Smooth muscle cell (in vitro differentiated cells): ENCODE measurements around the gene KRT86. TPM values are rescaled to one million over a fixed set of nuclear protein-coding genes. Genes with fewer than 3 reads are reported as not detected.

Experiments
- DNase-seq: peaks from one replicate; lab custom pipeline; 2025; ENCODE audit not compliant: unreplicated experiment; lab: John Stamatoyannopoulos, UW
- H2AFZ ChIP-seq: fragments of 200-600 bp; sonication (generic); 2 replicates; pipeline ENCODE4 v1.6.0; 2016; ENCODE audit warnings: antibody characterized with exemption, low read depth, mild to moderate bottlenecking
- H3F3A ChIP-seq: fragments of 200-600 bp; sonication (generic); 2 replicates; pipeline ENCODE4 v1.6.0; 2017; ENCODE audit warnings: antibody characterized with exemption, low read depth
- H3K27ac ChIP-seq: fragments of 200-600 bp; sonication (generic); 2 replicates; pipeline ENCODE4 v1.5.1; 2016; ENCODE audit warnings: low read depth, mild to moderate bottlenecking
- H3K27me3 ChIP-seq: fragments of 200-600 bp; sonication (generic); 2 replicates; pipeline ENCODE4 v1.6.1; 2016; ENCODE audit warnings: low read depth, mild to moderate bottlenecking
- H3K36me3 ChIP-seq: fragments of 200-600 bp; sonication (generic); 2 replicates; pipeline ENCODE4 v1.5.1; 2016; ENCODE audit warnings: low read depth
- H3K4me1 ChIP-seq: fragments of 200-600 bp; sonication (generic); 2 replicates; pipeline ENCODE4 v1.5.1; 2016; ENCODE audit warnings: low read depth
- H3K4me2 ChIP-seq: fragments of 200-600 bp; sonication (generic); 2 replicates; pipeline ENCODE4 v1.6.0; 2016; ENCODE audit warnings: mild to moderate bottlenecking
- H3K4me3 ChIP-seq: fragments of 200-600 bp; sonication (generic); 2 replicates; pipeline ENCODE4 v1.5.1; 2016; ENCODE audit warnings: mild to moderate bottlenecking
- H3K79me2 ChIP-seq: fragments of 200-600 bp; sonication (generic); 2 replicates; pipeline ENCODE4 v1.6.0; 2016; ENCODE audit warnings: low read depth, mild to moderate bottlenecking
- H3K9ac ChIP-seq: fragments of 200-600 bp; sonication (generic); 2 replicates; pipeline ENCODE4 v1.6.0; 2016; ENCODE audit warnings: low read depth
- H3K9me3 ChIP-seq: fragments of 200-600 bp; sonication (generic); replicated peaks from 2 replicates; pipeline ENCODE4 v1.5.1; 2016; ENCODE audit warnings: low read depth
- H4K20me1 ChIP-seq: fragments of 200-600 bp; sonication (generic); 2 replicates; pipeline ENCODE4 v1.6.0; 2016; ENCODE audit warnings: low read depth
- CTCF ChIP-seq: fragments of 200-600 bp; sonication (generic); IDR thresholded peaks from 2 replicates; pipeline ENCODE4 v1.5.1; 2017; ENCODE audit warnings: borderline replicate concordance, mild to moderate bottlenecking, antibody characterized with exemption; ENCODE audit not compliant: insufficient read depth, poor library complexity, severe bottlenecking
- WGBS: methylation state at CpG from one replicate; pipeline ENCODE4 v1.1.7; 2016; ENCODE audit warnings: low lambda C conversion rate; 5-methylcytosine and 5-hydroxymethylcytosine counted together
- polyA plus RNA-seq: library from polyadenylated mRNA; unstranded; fragments of >200 nt; fragmentation: Nextera tagmentation; extraction: Ambion mirVana; gene quantifications from 2 replicates; pipeline ENCODE4 v1.2.1, GENCODE V29; 2016
- total RNA-seq: library from RNA; depleted of rRNA; stranded (reverse); fragments of >200 nt; gene quantifications from 2 replicates; pipeline ENCODE4 v1.2.3, GENCODE V29; 2014

Gene KRT86
- total and polyA plus RNA-seq, 2 experiments from 2014 or later = not detected

GRCh38 chr12:52308806-52309425, 34.5 kb downstream of the KRT86 start:
- Histone ChIP-seq H4K20me1 (no peaks in the 10 kb centered on the region), H3K27ac (no peak overlapping the region), H3K36me3 (no peaks in the 10 kb centered on the region), H3K4me3 (peak overlapping the region; percentile 53), H3F3A (no peaks in the 10 kb centered on the region), H2AFZ (peak overlapping the region; percentile 67), H3K9ac (peak overlapping the region; percentile 57), H3K79me2 (no peaks in the 10 kb centered on the region), H3K9me3 (no peaks in the 10 kb centered on the region), H3K4me2 (peak overlapping the region; percentile 92), H3K27me3 (peaks cover 33% of the 10 kb centered on the region), H3K4me1 (peaks cover 4% of the 10 kb centered on the region)
- 52% methylated on average over 15 of the region's 15 CpGs for WGBS
- TF ChIP-seq CTCF = no peak
- no peak for DNase-seq

- Histone ChIP-seq H3K4me2 (no peak overlapping the region), H3K36me3 (no peaks in the 10 kb centered on the region), H3K27ac (peak overlapping the region; percentile 7), H3K9ac (peak overlapping the region; percentile 69), H3K4me1 (peaks cover 4% of the 10 kb centered on the region), H3K79me2 (no peaks in the 10 kb centered on the region), H3K27me3 (peaks cover 42% of the 10 kb centered on the region), H3K4me3 (no peak overlapping the region), H3F3A (no peaks in the 10 kb centered on the region), H3K9me3 (no peaks in the 10 kb centered on the region), H4K20me1 (no peaks in the 10 kb centered on the region), H2AFZ (no peak overlapping the region)
- no peak for DNase-seq
- no peak for TF ChIP-seq CTCF
- WGBS = 80% methylated on average over 5 of the region's 5 CpGs
Measured at GRCh38 chr12:52310622-52311284, 36.3 kb downstream of the KRT86 start.

DNA sequence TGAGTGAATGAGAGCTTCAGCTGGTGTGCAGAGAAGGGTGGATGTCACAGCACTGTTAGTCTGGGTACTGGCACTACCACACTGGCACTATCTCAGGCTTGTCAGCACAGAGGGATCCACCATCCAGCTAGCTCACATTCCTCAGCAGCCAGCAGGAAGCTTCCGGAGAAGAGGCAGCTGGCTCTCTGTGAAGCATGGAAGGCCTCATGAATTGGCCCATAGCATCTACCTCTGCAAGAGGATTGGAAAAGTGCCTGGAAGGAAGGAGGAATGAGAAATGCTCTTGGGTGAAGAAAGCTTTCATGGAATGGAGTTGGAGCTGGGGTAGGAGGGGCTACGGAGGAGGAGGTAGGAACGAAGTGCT, 36.8 kb downstream of the KRT86 start:
- Histone ChIP-seq H3K4me2 (no peak overlapping the region), H3K36me3 (no peaks in the 10 kb centered on the region), H3K9ac (peak overlapping the region; percentile 36), H3K79me2 (no peaks in the 10 kb centered on the region), H3K27ac (no peak overlapping the region), H4K20me1 (no peaks in the 10 kb centered on the region), H3K4me1 (peaks cover 4% of the 10 kb centered on the region), H3F3A (no peaks in the 10 kb centered on the region), H2AFZ (no peak overlapping the region), H3K4me3 (no peak overlapping the region), H3K27me3 (peaks cover 42% of the 10 kb centered on the region), H3K9me3 (no peaks in the 10 kb centered on the region)
- no peak for DNase-seq
- no peak for TF ChIP-seq CTCF
- 79% methylated on average over 3 of the region's 3 CpGs for WGBS

- H3K27ac ChIP-seq = no peak overlapping the region
- no peaks in the 10 kb centered on the region for H3F3A ChIP-seq
- H4K20me1 ChIP-seq = no peaks in the 10 kb centered on the region
- H3K4me3 ChIP-seq = no peak overlapping the region
- H3K9me3 ChIP-seq = no peaks in the 10 kb centered on the region
- no peak overlapping the region for H3K4me2 ChIP-seq
- H3K9ac ChIP-seq = peak overlapping the region; percentile 29
- H3K36me3 ChIP-seq = no peaks in the 10 kb centered on the region
- peaks cover 33% of the 10 kb centered on the region for H3K27me3 ChIP-seq
- DNase-seq = no peak
- TF ChIP-seq CTCF = no peak
- no peaks in the 10 kb centered on the region for H3K79me2 ChIP-seq
- no peak overlapping the region for H2AFZ ChIP-seq
- 86% methylated on average over 4 of the region's 4 CpGs for WGBS
- peaks cover 4% of the 10 kb centered on the region for H3K4me1 ChIP-seq
Measured at GRCh38 chr12:52312086-52312485, 37.6 kb downstream of the KRT86 start.
